Activated CD4-positive, alpha-beta T cell treated with anti-CD3 and anti-CD28 coated beads, Interleukin-2, amount 10 ng/mL, durations not matched to agents 24 days and 14 days (primary cell): Measurements from ENCODE around the gene C1QTNF9B. TPM values are rescaled to one million over a fixed set of nuclear protein-coding genes. Genes with fewer than 3 reads are reported as not detected.
A peak's percentile ranks its signal among the peaks of the same experiment; 100 is the strongest.
"Not testable (repeated sequence)": the region's sequence is repeated elsewhere in the genome, so short reads cannot be mapped to it uniquely, and the experiment has no call there.

Experiments
- DNase-seq: peaks from one replicate; pipeline ENCODE4 v3.0.0; 2022
- H3K27ac Mint-ChIP-seq: one replicate; pipeline ENCODE4 v1.8.0; 2022; ENCODE audit warnings: mild to moderate bottlenecking, mixed read lengths
- H3K27me3 Mint-ChIP-seq: one replicate; pipeline ENCODE4 v1.8.0; 2022; ENCODE audit warnings: mixed read lengths
- H3K36me3 Mint-ChIP-seq: one replicate; pipeline ENCODE4 v1.8.0; 2022; ENCODE audit warnings: low read depth, mild to moderate bottlenecking, mixed read lengths
- H3K4me1 Mint-ChIP-seq: one replicate; pipeline ENCODE4 v1.8.0; 2021; ENCODE audit warnings: mixed read lengths
- H3K4me3 Mint-ChIP-seq: one replicate; pipeline ENCODE4 v1.8.0; 2022; ENCODE audit warnings: mild to moderate bottlenecking, moderate library complexity, mixed read lengths
- H3K9me3 Mint-ChIP-seq: one replicate; pipeline ENCODE4 v1.8.0; 2021; ENCODE audit warnings: mixed read lengths
- intact Hi-C: fragments of 100-400 bp; cut with micrococcal nuclease; formaldehyde crosslinking; loops from one replicate; pipeline ENCODE4 v1.15.1; 2023
- total RNA-seq: library from RNA; stranded (reverse); gene quantifications from 2 replicates; pipeline ENCODE4 v1.2.3, GENCODE V29; 2022

The C1QTNF9B gene
- total RNA-seq, 1 donor from 2014 or later, result not detected

DNA sequence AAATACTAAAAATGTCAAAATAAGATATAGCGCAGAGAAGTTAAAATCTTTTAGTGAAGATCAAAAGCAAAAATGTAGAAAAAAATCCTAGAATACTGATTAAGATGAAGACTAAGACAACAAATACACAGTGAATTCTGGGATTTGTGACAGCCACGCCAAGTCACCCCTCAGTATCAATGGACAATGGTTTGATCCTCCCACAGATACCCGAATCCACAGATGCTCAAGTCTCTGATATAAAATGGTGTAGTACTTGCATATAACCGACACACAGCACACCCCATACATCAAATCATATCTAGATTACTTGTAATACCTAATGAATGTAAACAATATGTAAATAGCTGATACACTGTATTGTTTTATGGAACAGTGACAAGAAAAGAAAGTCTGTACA is 14.0 kb downstream of the C1QTNF9B start:
- DNase-seq, result peak; percentile 42
- H3K9me3 Mint-ChIP-seq, result no peaks in the 10 kb centered on the region
- peaks cover 5% of the 10 kb centered on the region for H3K36me3 Mint-ChIP-seq
- no peak overlapping the region for H3K4me3 Mint-ChIP-seq
- H3K27ac Mint-ChIP-seq, result no peak overlapping the region
- peaks cover 10% of the 10 kb centered on the region for H3K4me1 Mint-ChIP-seq
- H3K27me3 Mint-ChIP-seq, result no peaks in the 10 kb centered on the region
- intact Hi-C loops, result loop anchor here (10.0 kb wide), 1 partner anchor 88 kb away; no protein-coding TSS in a partner anchor

DNA sequence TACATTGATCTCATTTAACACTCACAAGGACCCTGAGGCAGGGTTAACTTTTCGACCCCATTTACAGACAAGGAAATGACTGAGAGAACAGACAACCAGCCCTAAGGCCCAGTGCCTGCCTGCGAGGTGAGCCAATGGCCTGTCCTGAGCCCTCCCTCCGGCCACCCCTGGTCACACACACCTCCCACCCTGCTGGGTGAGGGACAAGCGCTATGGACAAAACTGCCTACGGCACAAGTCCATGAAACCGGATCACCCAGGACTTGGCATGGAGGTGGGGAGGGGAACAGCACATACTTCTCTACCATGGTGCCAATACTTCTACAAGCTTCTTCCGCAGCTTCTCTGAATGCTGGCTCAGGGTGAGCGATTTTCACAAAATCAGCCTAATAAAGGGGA is 15.9 kb downstream of the C1QTNF9B start:
- not testable (repeated sequence) for H3K9me3 Mint-ChIP-seq, H3K27ac Mint-ChIP-seq, H3K36me3 Mint-ChIP-seq, H3K4me3 Mint-ChIP-seq, H3K27me3 Mint-ChIP-seq, H3K4me1 Mint-ChIP-seq
- intact Hi-C loops, result loop anchor here (10.0 kb wide), 1 partner anchor 87 kb away; no protein-coding TSS in a partner anchor
- peak; percentile 50 for DNase-seq

DNA sequence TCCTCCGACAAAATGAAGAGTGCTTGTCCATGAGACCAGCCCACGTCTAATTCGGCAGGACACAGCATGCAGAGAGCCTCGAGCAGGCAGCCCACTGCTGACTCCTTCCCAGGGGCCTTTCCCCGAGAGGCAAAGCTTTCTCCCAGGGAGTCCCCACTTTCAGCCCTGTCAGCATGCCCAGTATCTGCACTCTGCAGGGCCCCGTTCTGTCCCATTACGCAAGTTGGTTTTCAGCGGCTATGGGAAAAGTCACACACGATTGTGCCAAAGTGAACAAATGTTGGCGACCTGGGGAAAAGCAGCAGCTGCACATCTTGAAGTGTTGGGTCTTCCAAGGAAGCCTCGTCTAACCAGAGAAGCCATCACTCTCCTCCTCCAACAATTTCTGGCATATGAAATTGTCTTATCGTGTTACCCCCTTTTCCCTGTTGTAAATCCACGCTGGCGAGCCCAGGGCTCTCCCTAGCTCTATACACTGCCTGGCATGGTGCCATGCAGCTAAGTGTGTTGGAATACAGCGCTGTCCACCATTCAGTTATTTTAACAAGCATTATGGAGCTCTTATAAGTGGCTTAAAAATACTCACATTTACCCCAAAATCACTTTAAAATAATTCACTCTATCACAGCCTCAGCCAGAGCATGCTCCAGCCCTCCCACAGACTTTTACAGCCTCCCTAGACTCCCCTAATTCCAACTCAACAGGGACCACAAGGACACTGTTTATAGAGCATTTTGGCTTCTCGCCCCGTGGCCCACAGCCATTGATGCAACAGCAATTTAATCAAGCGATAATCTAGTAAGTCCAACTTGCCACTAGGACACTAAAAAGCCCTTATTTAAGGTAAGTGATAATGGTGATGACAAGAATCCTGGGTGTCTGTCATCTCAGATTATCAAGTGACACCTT is 16.6 kb downstream of the C1QTNF9B start:
- peak; percentile 48 for DNase-seq
- H3K4me1 Mint-ChIP-seq, H3K27me3 Mint-ChIP-seq, H3K36me3 Mint-ChIP-seq, H3K9me3 Mint-ChIP-seq, H3K27ac Mint-ChIP-seq, H3K4me3 Mint-ChIP-seq: not testable (repeated sequence)
- intact Hi-C loops, result loop anchor here (10.0 kb wide), 1 partner anchor 86 kb away; no protein-coding TSS in a partner anchor

DNA sequence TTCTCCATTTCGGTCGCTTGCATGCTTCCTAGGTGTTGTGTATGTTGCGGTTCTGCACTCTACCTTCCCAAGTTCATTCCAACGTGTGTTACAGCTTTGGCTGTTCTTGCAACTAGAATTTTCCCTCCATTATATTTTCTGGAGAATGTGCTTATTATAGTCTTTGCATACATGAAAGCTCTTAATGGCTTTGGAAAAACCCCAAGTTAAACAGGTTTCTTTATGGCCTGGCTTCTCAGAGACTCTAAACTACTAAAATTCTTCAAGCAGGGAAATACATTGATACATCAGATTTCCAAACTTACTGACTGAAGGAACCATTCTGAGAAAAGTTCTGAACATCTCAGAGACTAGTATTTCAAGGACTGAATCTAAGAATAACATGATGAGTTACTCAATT is 20.0 kb downstream of the C1QTNF9B start:
- intact Hi-C loops, result no loop called here
- Mint-ChIP-seq H3K27me3 (no peaks in the 10 kb centered on the region), H3K4me3 (no peak overlapping the region), H3K36me3 (peaks cover 2% of the 10 kb centered on the region), H3K9me3 (no peaks in the 10 kb centered on the region), H3K4me1 (no peaks in the 10 kb centered on the region), H3K27ac (no peak overlapping the region)
- no peak for DNase-seq

DNA sequence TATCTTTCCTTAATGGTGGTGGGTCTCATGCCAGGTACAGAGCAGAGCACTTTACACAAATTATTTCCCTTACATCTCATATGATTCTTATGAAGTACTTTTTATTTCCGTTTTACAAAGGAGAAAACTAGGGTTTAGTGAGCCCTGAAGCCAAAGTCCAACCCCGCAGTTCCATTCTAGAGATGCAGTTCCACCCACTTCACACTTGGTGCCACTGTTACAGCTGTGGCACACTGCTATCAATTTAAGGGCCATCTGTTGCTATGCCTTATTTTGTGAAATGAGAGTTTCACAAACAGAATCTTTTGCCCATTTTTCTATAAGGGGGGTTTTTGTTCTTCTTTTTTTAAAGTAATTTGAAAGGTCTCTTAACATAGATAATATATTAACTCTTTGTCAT is 21.0 kb downstream of the C1QTNF9B start:
- DNase-seq, result peak; percentile 55
- Mint-ChIP-seq H3K4me1 (no peaks in the 10 kb centered on the region), H3K27me3 (no peaks in the 10 kb centered on the region), H3K4me3 (no peak overlapping the region), H3K27ac (no peak overlapping the region), H3K9me3 (no peaks in the 10 kb centered on the region), H3K36me3 (peaks cover 2% of the 10 kb centered on the region)
- intact Hi-C loops, result no loop called here

DNA sequence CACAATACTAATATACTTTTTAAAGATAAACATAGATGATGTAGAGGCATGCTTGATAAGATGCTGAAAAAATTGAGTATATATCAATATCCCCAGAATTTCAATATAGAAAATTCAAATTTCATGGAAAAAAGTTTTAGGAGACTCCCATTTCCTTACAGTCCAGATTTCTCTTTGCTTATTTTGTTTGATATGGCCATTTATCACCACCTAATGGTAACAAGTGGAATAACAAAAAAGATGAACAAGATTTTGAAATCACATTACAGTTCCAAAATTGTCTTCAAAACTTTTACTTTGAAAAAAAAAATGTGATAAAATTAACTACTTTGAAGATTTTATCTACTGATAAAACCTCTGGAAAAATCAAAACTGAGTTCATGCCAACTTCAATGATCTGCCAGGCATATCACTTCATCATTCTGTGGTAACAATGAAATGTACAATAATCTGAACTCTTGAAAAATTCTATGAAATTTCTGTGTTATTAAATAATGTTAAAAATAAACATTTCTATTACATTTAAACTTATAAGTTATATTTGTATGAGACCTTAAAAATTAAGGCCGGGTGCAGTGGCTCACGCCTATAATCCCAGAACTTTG is 25.6 kb downstream of the C1QTNF9B start:
- Mint-ChIP-seq H3K27me3 (no peaks in the 10 kb centered on the region), H3K36me3 (no peaks in the 10 kb centered on the region), H3K4me3 (no peak overlapping the region), H3K27ac (no peak overlapping the region), H3K4me1 (no peaks in the 10 kb centered on the region), H3K9me3 (no peaks in the 10 kb centered on the region)
- intact Hi-C loops, result loop anchor here (1.0 to 5.0 kb wide), 2 partner anchors 154 to 405 kb away; no protein-coding TSS in a partner anchor
- peak; percentile 38 for DNase-seq

DNA sequence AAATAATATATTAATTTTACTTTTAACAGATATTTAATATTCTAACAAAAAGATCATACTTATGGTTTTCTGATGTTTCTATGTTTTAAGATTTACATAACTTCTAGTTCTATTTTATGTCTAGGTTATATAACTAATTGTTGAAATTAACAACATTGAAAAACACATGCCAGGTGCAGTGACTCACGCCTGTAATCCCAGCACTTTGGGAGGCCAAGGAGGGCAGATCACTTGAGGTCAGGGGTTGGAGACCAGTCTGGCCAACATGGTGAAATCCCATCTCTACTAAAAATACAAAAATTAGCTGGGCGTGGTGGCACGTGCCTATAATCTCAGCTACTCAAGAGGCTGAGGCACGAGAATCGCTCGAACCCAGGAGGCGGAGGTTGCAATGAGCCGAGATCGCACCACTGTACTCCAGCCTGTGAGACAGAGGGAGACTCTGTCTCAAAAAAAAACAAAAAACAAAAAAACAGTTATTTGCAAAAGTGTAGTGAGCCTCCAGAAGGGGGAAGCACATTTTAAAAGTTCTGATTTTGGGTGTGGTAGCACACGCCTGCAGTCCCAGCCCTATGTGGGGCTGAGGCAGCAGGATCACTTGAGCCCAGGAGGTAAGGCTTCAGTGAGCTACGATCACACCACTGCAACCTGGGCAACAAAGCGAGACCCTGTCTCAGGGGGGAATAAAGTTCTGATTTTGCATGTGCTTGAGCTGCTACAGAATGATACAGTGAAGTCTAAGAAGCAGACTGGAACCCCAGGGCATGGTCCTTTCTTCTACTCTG is 26.8 kb downstream of the C1QTNF9B start:
- Mint-ChIP-seq H3K36me3 (no peaks in the 10 kb centered on the region), H3K9me3 (no peaks in the 10 kb centered on the region), H3K4me1 (no peaks in the 10 kb centered on the region), H3K4me3 (no peak overlapping the region), H3K27ac (no peak overlapping the region), H3K27me3 (no peaks in the 10 kb centered on the region)
- DNase-seq, result no peak
- intact Hi-C loops, result loop anchor here (1.0 to 5.0 kb wide), 2 partner anchors 153 to 404 kb away; no protein-coding TSS in a partner anchor

DNA sequence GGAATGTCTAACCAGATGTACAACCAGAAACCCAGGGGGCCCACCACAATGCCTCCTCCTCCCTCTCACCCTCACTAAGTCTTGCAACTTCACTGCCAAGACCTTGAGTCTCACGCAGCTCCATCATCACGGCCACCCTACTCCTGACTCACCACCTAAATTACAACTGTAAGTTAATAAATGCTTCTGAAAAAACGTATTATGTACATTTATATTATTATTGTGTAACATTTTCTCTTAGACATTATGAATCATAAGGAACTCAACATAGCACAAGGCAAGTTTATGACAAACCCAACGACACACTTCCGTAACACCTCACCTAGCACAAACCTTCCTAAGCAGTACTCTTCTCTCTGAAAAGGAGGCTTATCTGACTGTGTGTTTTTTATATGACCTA is 28.8 kb downstream of the C1QTNF9B start:
- Mint-ChIP-seq H3K9me3 (no peaks in the 10 kb centered on the region), H3K27ac (no peak overlapping the region), H3K36me3 (no peaks in the 10 kb centered on the region), H3K4me1 (no peaks in the 10 kb centered on the region), H3K4me3 (no peak overlapping the region), H3K27me3 (no peaks in the 10 kb centered on the region)
- DNase-seq, result no peak
- intact Hi-C loops, result no loop called here

DNA sequence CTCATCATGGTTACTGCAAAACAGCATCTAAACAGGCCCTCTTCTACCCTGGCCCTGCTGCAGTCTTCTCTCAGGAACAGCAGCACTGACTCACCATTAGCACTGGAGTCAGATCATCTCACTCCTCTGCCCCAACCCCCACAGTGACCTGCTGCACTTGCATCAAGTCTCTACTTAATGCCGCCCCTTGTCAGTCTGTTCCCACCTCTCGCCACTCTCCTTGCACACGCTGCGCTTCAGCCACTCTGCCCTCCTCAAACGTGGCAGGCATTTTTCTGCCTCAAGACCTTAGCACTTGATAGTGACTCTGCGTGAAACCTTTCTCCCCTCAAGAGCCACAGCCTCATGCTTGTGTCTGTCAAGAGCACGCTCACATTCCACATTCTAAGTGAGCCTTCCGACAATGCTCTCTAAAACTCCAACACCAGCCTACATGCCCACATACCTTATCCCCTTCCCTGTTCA is 30.2 kb downstream of the C1QTNF9B start:
- Mint-ChIP-seq H3K4me3 (no peak overlapping the region), H3K27me3 (no peaks in the 10 kb centered on the region), H3K4me1 (no peaks in the 10 kb centered on the region), H3K9me3 (no peaks in the 10 kb centered on the region), H3K36me3 (no peaks in the 10 kb centered on the region), H3K27ac (no peak overlapping the region)
- intact Hi-C loops, result no loop called here
- no peak for DNase-seq

DNA sequence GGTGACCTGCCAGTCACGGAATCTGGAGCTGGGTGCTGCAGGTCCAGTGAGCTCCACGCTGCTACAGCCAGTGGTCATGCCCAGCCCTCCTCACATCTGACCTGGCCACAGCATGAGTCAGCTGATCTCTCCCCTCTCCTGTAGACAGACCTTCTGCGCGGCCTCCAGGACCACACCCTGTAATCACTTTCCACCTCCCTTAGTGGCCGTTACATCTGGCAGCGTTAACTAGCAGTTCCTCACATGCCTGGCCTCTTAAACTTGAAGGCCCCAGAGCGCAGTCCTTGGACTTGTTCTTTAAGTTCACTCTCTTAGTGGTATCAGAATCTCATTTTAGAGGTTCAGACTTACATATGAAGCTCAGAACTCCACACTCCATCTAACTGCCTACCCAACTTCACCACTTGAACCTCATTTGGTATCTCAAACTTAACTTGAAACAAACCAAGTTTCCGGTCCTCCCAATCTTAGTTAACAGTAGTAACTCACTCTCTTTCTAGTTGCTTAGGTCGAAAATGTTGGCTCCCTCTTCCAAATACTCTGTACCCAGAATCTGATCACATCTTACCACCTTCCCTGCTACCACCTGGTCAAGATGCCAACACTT is 30.8 kb downstream of the C1QTNF9B start:
- Mint-ChIP-seq H3K27ac (no peak overlapping the region), H3K36me3 (no peaks in the 10 kb centered on the region), H3K4me1 (no peaks in the 10 kb centered on the region), H3K27me3 (no peaks in the 10 kb centered on the region), H3K9me3 (no peaks in the 10 kb centered on the region), H3K4me3 (no peak overlapping the region)
- DNase-seq, result no peak
- intact Hi-C loops, result no loop called here

DNA sequence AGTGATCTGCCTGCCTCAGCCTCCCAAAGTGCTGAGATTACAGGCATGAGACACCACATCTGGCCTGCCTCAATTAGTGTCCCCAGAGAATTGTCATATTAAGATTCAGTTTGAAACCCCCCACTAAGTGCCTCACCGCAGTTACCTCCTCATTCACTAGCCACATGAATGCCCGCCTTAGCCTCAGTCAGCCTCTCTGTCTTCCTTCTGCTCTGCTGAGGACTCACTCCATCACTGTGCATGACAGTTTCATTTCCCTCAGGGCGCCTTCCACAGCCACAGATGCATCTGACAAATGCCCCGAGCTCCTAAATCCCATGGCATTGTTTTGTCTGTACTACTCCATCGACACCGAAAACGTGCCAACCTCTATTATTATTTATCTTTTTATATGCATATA is 31.4 kb downstream of the C1QTNF9B start:
- no peaks in the 10 kb centered on the region for H3K9me3 Mint-ChIP-seq
- H3K27me3 Mint-ChIP-seq, result no peaks in the 10 kb centered on the region
- no peaks in the 10 kb centered on the region for H3K36me3 Mint-ChIP-seq
- H3K4me1 Mint-ChIP-seq, result no peaks in the 10 kb centered on the region
- no peak overlapping the region for H3K4me3 Mint-ChIP-seq
- no peak for DNase-seq
- intact Hi-C loops, result no loop called here
- no peak overlapping the region for H3K27ac Mint-ChIP-seq

DNA sequence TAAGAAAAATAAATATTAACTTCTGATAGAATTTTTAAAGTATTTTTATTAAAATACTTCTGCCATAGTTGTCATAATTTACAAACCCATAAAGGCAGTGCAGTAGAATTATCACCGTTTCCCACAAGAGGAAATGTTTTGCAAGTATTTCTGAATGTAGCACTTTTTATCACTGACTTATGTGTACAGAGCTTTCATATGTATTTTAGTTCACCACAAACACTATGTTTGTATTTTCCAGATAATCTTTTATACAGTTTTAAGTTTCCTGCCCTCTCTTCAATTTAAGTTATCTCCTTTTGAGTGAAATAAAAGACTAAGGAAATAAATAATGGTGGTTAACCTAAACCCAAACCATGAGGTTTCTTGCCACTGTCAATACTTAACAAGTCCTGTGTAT is 32.3 kb downstream of the C1QTNF9B start:
- no peak overlapping the region for H3K27ac Mint-ChIP-seq
- intact Hi-C loops, result no loop called here
- no peaks in the 10 kb centered on the region for H3K4me1 Mint-ChIP-seq
- no peak overlapping the region for H3K4me3 Mint-ChIP-seq
- no peaks in the 10 kb centered on the region for H3K9me3 Mint-ChIP-seq
- H3K27me3 Mint-ChIP-seq, result no peaks in the 10 kb centered on the region
- no peaks in the 10 kb centered on the region for H3K36me3 Mint-ChIP-seq
- DNase-seq, result no peak

DNA sequence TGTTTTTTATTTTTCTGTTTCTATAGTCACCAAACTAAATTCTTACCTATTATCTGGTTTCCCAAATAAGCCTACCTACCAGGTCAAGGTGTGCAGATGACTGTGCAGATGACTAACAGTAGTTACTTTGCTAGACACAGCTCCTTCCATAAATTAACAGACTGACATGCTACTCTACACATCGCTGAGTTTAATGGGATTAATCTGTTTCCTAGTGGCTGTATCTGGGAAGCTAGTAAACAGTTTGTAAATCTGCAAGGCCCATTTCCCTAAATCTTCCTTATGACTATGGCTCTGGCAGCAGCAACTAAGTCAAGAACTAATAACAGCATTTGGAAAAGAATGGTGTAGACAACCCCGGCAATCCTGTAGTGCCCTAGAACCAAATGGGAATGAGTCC is 36.0 kb downstream of the C1QTNF9B start:
- Mint-ChIP-seq H3K4me3 (no peak overlapping the region), H3K9me3 (no peaks in the 10 kb centered on the region), H3K27me3 (no peaks in the 10 kb centered on the region), H3K36me3 (no peaks in the 10 kb centered on the region), H3K27ac (no peak overlapping the region), H3K4me1 (peaks cover 4% of the 10 kb centered on the region)
- no peak for DNase-seq
- intact Hi-C loops, result no loop called here
